Psoas muscle (tissue), 8 donors: Measurements from ENCODE around the gene EIF3D. TPM values are rescaled to one million over a fixed set of nuclear protein-coding genes. Genes with fewer than 3 reads are reported as not detected.

Source experiments
- ATAC-seq, 4 donors: fragments of 200-7000 bp; cut with Tn5 transposase; one replicate each; pipeline ENCODE4 v1.9.1; 2020; ENCODE audit warnings: moderate library complexity in 3 of 4, mild to moderate bottlenecking in 2 of 4
- DNase-seq, 2 donors: peaks; one replicate each; pipeline ENCODE4 v3.0.0-alpha.2; 2020
- H3K27ac ChIP-seq: fragments of 200-600 bp; one replicate; pipeline ENCODE4 v1.8.0; 2022
- H3K27me3 ChIP-seq, 3 donors: fragments of 200-600 bp in 1 of 3; one replicate each; pipeline versions ENCODE4 v1.6.1 to v1.8.0; 2013 to 2022; ENCODE audit warnings: low read length in 2 of 3, mild to moderate bottlenecking in 2 of 3, moderate library complexity in 1 of 3; ENCODE audit not compliant: insufficient read depth in 3 of 3
- H3K36me3 ChIP-seq, 2 donors: fragments of 200-600 bp in 1 of 2; one replicate each; pipeline versions ENCODE4 v1.6.1 to v1.8.0; 2013 to 2022; ENCODE audit warnings: low read depth in 1 of 2, mild to moderate bottlenecking in 1 of 2, moderate library complexity in 1 of 2; ENCODE audit not compliant: insufficient read depth in 1 of 2
- H3K4me1 ChIP-seq: fragments of 200-600 bp; one replicate; pipeline ENCODE4 v1.8.0; 2022
- H3K4me3 ChIP-seq: fragments of 200-600 bp; one replicate; pipeline ENCODE4 v1.8.0; 2022; ENCODE audit warnings: mild to moderate bottlenecking
- H3K9me3 ChIP-seq: fragments of 200-600 bp; one replicate; pipeline ENCODE4 v1.8.0; 2022
- WGBS, 3 donors: extraction: QIAGEN DNeasy Blood & Tissue Kit; methylation state at CpG; one replicate each; pipeline versions ENCODE4 v1.1.6 to v1.1.7; 2013; 5-methylcytosine and 5-hydroxymethylcytosine counted together
- intact Hi-C, 2 donors: fragments of 100-400 bp; cut with DNase I; formaldehyde crosslinking; loops; one replicate each; pipeline versions ENCODE4 v1.11.0 to v1.14.2; 2022
- polyA plus RNA-seq, 3 donors: library from polyadenylated mRNA; stranded (reverse); fragments of 200-250 nt; gene quantifications; one replicate each; pipeline ENCODE4 v1.2.3, GENCODE V29; 2013
- total RNA-seq, 4 donors: library from RNA; stranded (reverse); fragmentation: NEBNext Ultra II Directional in 2 of 4; extraction: Animal tissue kit (Norgen Biotek cat#: 25700) in 2 of 4; gene quantifications; one replicate each; pipeline versions ENCODE4 v1.2.1 to v1.2.4, GENCODE V29; 2021 to 2023
- TF ChIP-seq, protein P1 (sequence below): fragments of 200-600 bp; IDR thresholded peaks from one replicate; pipeline ENCODE4 v1.8.0; 2022; ENCODE audit warnings: antibody characterized with exemption
- donor health status: healthy with polysubstance abuse.
- donor health status: DM: no; HTN: no; CAD: no; lungs with moderate emphysema.
- donor health status: Bipolar disorder and iron deficiency.
- donor health status: healthy.
- donor health status: DM: yes; HTN: yes; CAD: no.
- donor health status: DM: no; HTN: no; CAD: no.
- donor health status: DM: no; HTN: no; CAD: no.
- donor health status: DM: yes; HTN: yes; CAD: no.

Gene EIF3D
- total and polyA plus RNA-seq, 7 donors, result 102 to 338 (median 120) TPM

DNA sequence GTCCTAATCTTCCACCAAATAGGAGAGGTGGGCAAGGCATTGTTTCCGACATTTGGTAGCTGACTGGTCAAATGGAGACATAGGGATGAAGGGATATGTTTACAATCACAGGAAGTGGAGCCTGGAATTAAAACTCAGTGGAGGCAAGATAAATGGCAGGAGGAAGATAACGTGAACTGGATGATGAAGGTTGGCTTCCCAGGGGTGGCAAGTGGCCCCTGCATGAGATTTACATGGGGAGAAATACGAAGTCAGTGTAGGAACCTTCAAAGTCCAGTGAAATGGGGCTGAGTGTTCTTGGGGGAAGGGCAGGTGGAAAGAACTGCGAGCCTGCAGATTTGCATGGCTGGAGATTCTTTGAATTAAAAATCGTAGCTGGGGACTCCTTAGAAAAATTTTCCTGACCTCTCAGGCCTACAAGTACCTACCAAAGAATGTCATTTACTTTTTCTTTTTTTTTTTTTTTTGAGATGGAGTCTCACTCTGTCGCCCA, 21.4 kb downstream of the EIF3D start:
- H3K4me1 ChIP-seq, result peaks cover 5% of the 10 kb centered on the region
- 81 to 90% (median 82%) methylated on average over 6 of the region's 6 CpGs for WGBS, 3 donors
- H3K27me3 ChIP-seq, result no peaks in the 10 kb centered on the region
- TF ChIP-seq, protein P1, sequence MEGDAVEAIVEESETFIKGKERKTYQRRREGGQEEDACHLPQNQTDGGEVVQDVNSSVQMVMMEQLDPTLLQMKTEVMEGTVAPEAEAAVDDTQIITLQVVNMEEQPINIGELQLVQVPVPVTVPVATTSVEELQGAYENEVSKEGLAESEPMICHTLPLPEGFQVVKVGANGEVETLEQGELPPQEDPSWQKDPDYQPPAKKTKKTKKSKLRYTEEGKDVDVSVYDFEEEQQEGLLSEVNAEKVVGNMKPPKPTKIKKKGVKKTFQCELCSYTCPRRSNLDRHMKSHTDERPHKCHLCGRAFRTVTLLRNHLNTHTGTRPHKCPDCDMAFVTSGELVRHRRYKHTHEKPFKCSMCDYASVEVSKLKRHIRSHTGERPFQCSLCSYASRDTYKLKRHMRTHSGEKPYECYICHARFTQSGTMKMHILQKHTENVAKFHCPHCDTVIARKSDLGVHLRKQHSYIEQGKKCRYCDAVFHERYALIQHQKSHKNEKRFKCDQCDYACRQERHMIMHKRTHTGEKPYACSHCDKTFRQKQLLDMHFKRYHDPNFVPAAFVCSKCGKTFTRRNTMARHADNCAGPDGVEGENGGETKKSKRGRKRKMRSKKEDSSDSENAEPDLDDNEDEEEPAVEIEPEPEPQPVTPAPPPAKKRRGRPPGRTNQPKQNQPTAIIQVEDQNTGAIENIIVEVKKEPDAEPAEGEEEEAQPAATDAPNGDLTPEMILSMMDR, result no peak
- intact Hi-C loops, result no loop called here
- peaks cover 3 to 36% of the 10 kb centered on the region in 2 donors for H3K36me3 ChIP-seq
- peak overlapping the region; percentile 80 for H3K27ac ChIP-seq
- DNase-seq (no peak), ATAC-seq (no peak)
- H3K4me3 ChIP-seq, result peak overlapping the region; percentile 67
- H3K9me3 ChIP-seq, result no peaks in the 10 kb centered on the region

DNA sequence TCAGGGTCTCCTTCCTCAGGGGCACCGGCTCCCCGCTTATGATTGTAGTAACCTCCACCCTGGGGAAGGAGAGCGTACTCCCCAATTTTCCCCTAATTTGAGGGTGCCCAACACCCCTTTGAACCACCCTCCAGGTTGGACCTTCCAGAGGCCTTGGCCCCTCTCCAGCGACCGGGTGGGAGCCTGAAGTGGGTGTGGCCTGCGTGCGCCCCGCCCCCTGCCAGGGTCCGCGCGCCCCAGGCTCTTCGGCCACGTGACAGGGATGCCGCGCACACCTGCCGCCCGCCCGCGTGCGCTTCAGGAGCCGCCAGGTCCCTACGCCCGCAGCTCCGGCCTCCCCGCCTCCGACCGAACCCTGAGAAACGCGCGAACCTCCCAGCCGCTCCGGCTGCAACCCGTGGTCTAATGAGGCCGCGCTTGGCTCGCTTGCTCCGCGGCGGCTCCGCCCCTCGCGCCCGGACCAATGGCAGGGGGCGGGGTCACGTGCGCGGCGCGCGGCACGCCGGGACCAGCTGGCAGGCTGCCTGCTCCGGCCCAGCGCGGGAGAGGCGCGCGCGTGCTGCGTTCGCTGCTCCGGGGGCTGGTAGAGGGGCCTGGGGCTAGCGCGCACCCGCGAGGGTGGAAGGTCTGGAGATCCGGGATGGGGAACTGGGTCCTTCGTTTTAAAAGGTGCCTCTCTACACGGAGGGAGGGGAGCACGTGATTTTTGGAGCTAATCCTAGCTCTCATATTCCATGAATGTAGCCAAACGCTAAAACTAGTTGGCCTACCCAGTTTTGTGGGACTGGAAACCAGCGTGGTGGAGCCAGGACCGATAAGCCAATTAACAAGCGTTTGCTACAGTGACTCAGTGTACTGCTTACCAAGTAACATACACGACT, 22.1 kb downstream of the EIF3D start, which contains the start of gene FOXRED2:
Gene FOXRED2, minus strand, starts transcription at position 404 of the 881 bp plus-strand sequence. CDS start 618 bp downstream, outside the sequence.
- Histone ChIP-seq H3K27me3 (no peaks in the 10 kb centered on the region), H3K9me3 (no peaks in the 10 kb centered on the region), H3K4me1 (peaks cover 5% of the 10 kb centered on the region), H3K4me3 (peak within 1 kb of the TSS; percentile 67), H3K36me3 (peaks cover 3 to 29% of the 10 kb centered on the region in 2 donors), H3K27ac (peak within 1 kb of the TSS; percentile 80)
- ATAC-seq (peak; percentile 87 to 90 (median 88)), DNase-seq (peak; percentile 91 to 94)
- WGBS, 3 donors, result 2 to 6% (median 5%) methylated on average over 60 to 75 of the region's 75 CpGs
- TF ChIP-seq, protein P1, result no peak
- intact Hi-C loops, result no loop called here

DNA sequence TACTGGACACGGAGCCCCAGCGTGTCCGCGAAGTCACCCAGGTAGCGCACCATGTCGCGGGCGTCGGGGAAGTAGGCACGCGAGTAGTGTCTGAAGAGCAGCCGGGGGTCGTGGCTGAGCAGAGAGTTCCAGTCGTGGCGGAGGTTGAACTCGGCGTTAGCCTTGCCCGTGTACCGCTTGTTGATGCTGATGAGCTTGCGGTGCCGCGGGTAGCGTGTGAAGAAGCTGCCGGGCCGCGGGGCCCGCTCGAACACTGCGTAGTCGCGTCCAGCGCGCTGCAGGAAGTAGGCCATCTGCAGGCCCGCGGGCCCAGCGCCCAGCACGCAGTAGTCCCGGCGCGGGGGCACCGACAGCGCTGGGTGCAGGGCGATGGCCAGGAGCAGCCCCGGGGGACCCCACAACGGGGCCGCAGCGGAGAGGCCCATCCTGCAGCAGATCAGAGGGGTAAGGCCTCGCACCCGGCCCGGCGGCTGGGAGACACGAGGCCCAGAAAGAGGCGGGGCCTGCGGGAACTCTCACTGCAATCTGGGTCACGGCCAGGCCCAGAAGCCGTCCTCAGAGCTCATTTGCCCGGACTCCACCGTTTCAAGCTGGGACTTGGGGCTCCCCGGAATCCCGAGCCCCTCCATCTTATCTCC, 22.8 kb downstream of the EIF3D start:
- Histone ChIP-seq H3K27ac (peak overlapping the region; percentile 80), H3K4me3 (peak overlapping the region; percentile 67), H3K36me3 (peaks cover 3 to 28% of the 10 kb centered on the region in 2 donors), H3K4me1 (peaks cover 5% of the 10 kb centered on the region), H3K27me3 (no peaks in the 10 kb centered on the region), H3K9me3 (no peaks in the 10 kb centered on the region)
- ATAC-seq, result no peak
- WGBS, 3 donors, result 94 to 95% (median 94%) methylated on average over 46 to 60 of the region's 60 CpGs
- TF ChIP-seq, protein P1, result no peak
- DNase-seq, result no peak
- intact Hi-C loops, result no loop called here

DNA sequence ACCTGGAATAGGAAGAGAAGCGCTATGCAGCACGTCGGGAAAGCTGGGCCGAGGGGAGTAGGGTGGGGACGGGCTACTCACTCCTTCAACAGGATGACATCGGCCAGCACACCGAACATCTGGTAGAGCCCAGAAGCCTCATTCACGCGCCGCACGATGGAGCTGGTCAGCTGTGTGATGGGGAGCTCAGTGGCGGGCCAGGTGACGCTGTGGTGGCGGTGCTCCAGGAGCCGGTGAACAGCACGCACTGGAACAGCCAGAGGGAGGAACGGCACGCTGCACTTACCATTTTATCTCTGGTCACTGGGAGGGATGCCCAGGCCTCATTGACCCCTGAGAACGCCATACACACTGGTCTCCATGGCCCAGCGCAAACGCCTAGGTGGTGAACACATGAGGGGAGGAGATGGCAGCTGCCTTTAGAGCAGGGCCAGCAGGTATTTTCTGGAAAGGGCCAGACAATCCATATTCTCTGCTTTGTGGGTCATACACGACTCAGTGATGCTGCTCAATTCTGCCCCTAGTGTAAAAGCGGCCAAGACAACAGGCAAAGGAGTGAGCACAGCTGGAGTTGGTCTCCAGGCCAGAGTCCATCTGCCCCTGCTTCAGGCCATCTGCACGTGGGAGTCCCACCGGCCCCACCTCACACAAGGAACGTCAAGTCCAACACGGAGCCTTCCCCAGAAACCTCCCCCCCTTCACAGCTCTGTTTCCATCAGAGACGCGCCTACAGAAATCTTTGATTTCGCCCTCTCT, 30.9 kb downstream of the EIF3D start:
- Histone ChIP-seq H3K27ac (no peak overlapping the region), H3K4me3 (no peak overlapping the region), H3K9me3 (no peaks in the 10 kb centered on the region), H3K36me3 (peaks cover 0 to 66% of the 10 kb centered on the region in 2 donors), H3K27me3 (no peaks in the 10 kb centered on the region), H3K4me1 (no peaks in the 10 kb centered on the region)
- WGBS, 3 donors, result 84 to 87% (median 86%) methylated on average over 26 to 30 of the region's 30 CpGs
- ATAC-seq, result no peak
- intact Hi-C loops, result no loop called here
- TF ChIP-seq, protein P1, result no peak
- no peak for DNase-seq
